ENCODE results near the gene ACSL6. TPM values are rescaled to one million over a fixed set of nuclear protein-coding genes. Genes with fewer than 3 reads are reported as not detected.

The ACSL6 gene
- total RNA-seq, 2 donors from 2014 or later: 0.04 to 0.73 TPM

- Histone ChIP-seq H3K9me3 (ENCODE audit: control insufficient read depth, low read length) (no peaks in the 10 kb centered on the region), H3K4me1 (ENCODE audit: control insufficient read depth, insufficient read depth, low read length) (no peaks in the 10 kb centered on the region), H3K9ac (ENCODE audit: extremely low read depth, low read length, poor library complexity, severe bottlenecking) (no peak overlapping the region), H3K27me3 (ENCODE audit: control insufficient read depth, insufficient read depth, low read length, poor library complexity, severe bottlenecking) (no peaks in the 10 kb centered on the region), H3K27ac (ENCODE audit: low read depth, low read length) (no peak overlapping the region), H3K4me3 (ENCODE audit: low read length) (no peak overlapping the region), H3K36me3 (ENCODE audit: control insufficient read depth, insufficient read depth, low read length) (no peaks in the 10 kb centered on the region)
- WGBS, 2 experiments (ENCODE audit: insufficient coverage in 1 of 2, insufficient read length in 1 of 2): 84 to 89% methylated on average over 10 of the region's 10 CpGs
- H3K4me3 Mint-ChIP-seq: no peak overlapping the region
- DNase-seq: no peak
- H3K9me3 Mint-ChIP-seq: no peaks in the 10 kb centered on the region
- H3K27me3 Mint-ChIP-seq (ENCODE audit: insufficient read depth): no peaks in the 10 kb centered on the region
- H3K36me3 Mint-ChIP-seq (ENCODE audit: low read depth): no peaks in the 10 kb centered on the region
- TF ChIP-seq CTCF (conservative IDR thresholded peaks at IDR 0.05): no peak
- H3K27ac Mint-ChIP-seq: no peak overlapping the region
- no peaks in the 10 kb centered on the region for H3K4me1 Mint-ChIP-seq
Observed at GRCh38 chr5:132052520-132052919, 41.1 kb upstream of the ACSL6 start.

- H3K9ac ChIP-seq (ENCODE audit: extremely low read depth, low read length, poor library complexity, severe bottlenecking): no peak overlapping the region
- H3K9me3 Mint-ChIP-seq: no peaks in the 10 kb centered on the region
- no peaks in the 10 kb centered on the region for H3K4me1 Mint-ChIP-seq
- DNase-seq: no peak
- no peaks in the 10 kb centered on the region for H3K36me3 Mint-ChIP-seq (ENCODE audit: low read depth)
- no peaks in the 10 kb centered on the region for H3K27me3 ChIP-seq (ENCODE audit: control insufficient read depth, insufficient read depth, low read length, poor library complexity, severe bottlenecking)
- WGBS, 2 experiments (ENCODE audit: insufficient coverage in 1 of 2, insufficient read length in 1 of 2): 75 to 90% methylated on average over 3 to 8 of the region's 9 CpGs
- H3K4me3 Mint-ChIP-seq: no peak overlapping the region
- no peaks in the 10 kb centered on the region for H3K36me3 ChIP-seq (ENCODE audit: control insufficient read depth, insufficient read depth, low read length)
- H3K27me3 Mint-ChIP-seq (ENCODE audit: insufficient read depth): no peaks in the 10 kb centered on the region
- no peak for TF ChIP-seq CTCF (conservative IDR thresholded peaks at IDR 0.05)
- no peaks in the 10 kb centered on the region for H3K9me3 ChIP-seq (ENCODE audit: control insufficient read depth, low read length)
- H3K4me1 ChIP-seq (ENCODE audit: control insufficient read depth, insufficient read depth, low read length): no peaks in the 10 kb centered on the region
- no peak overlapping the region for H3K4me3 ChIP-seq (ENCODE audit: low read length)
- H3K27ac Mint-ChIP-seq: no peak overlapping the region
- no peak overlapping the region for H3K27ac ChIP-seq (ENCODE audit: low read depth, low read length)
Observed at GRCh38 chr5:132050661-132051552, 39.4 kb upstream of the ACSL6 start.

GRCh38 chr5:132050136-132050535 is 38.7 kb upstream of the ACSL6 start:
- Mint-ChIP-seq H3K9me3 (no peaks in the 10 kb centered on the region), H3K4me1 (no peaks in the 10 kb centered on the region), H3K4me3 (no peak overlapping the region), H3K36me3 (ENCODE audit: low read depth) (no peaks in the 10 kb centered on the region), H3K27ac (no peak overlapping the region), H3K27me3 (ENCODE audit: insufficient read depth) (no peaks in the 10 kb centered on the region)
- H3K4me3 ChIP-seq (ENCODE audit: low read length): no peak overlapping the region
- H3K9me3 ChIP-seq (ENCODE audit: control insufficient read depth, low read length): no peaks in the 10 kb centered on the region
- no peak overlapping the region for H3K27ac ChIP-seq (ENCODE audit: low read depth, low read length)
- DNase-seq: no peak
- H3K36me3 ChIP-seq (ENCODE audit: control insufficient read depth, insufficient read depth, low read length): no peaks in the 10 kb centered on the region
- no peaks in the 10 kb centered on the region for H3K27me3 ChIP-seq (ENCODE audit: control insufficient read depth, insufficient read depth, low read length, poor library complexity, severe bottlenecking)
- no peak for TF ChIP-seq CTCF (conservative IDR thresholded peaks at IDR 0.05)
- 88 to 100% methylated on average over 1 to 5 of the region's 5 CpGs for WGBS, 2 experiments (ENCODE audit: insufficient coverage in 1 of 2, insufficient read length in 1 of 2)
- no peak overlapping the region for H3K9ac ChIP-seq (ENCODE audit: extremely low read depth, low read length, poor library complexity, severe bottlenecking)
- H3K4me1 ChIP-seq (ENCODE audit: control insufficient read depth, insufficient read depth, low read length): no peaks in the 10 kb centered on the region

All from endodermal cell (in vitro differentiated cells).